Stimulated activated naive CD8-positive, alpha-beta T cell treated with anti-CD3 and anti-CD28 coated beads, Interleukin-15, amount 100 ng/mL, for 72 hours (primary cell): ENCODE results near the gene TNFRSF19.

Experiments used
- ATAC-seq: fragments of 150-1000 bp; cut with Tn5 transposase; 2 replicates; pipeline ENCODE4 v1.10.0; 2021; ENCODE audit warnings: mild to moderate bottlenecking, moderate library complexity
- DNase-seq, 2 donors: peaks; one replicate each; pipeline ENCODE4 v3.0.0; 2021 to 2022
- H3K27ac Mint-ChIP-seq, 2 donors: one replicate each; pipeline ENCODE4 v1.8.0; 2022; ENCODE audit warnings: mild to moderate bottlenecking in 2 of 2, mixed read lengths in 2 of 2, moderate library complexity in 2 of 2
- H3K27me3 Mint-ChIP-seq: one replicate; pipeline ENCODE4 v1.8.0; 2022; ENCODE audit warnings: mixed read lengths
- H3K4me1 Mint-ChIP-seq: one replicate; pipeline ENCODE4 v1.8.0; 2022; ENCODE audit warnings: mild to moderate bottlenecking, mixed read lengths
- H3K4me3 Mint-ChIP-seq, 2 donors: one replicate each; pipeline ENCODE4 v1.8.0; 2022; ENCODE audit warnings: mild to moderate bottlenecking in 2 of 2, mixed read lengths in 2 of 2, moderate library complexity in 1 of 2
- H3K9me3 Mint-ChIP-seq, 2 donors: one replicate each; pipeline ENCODE4 v1.8.0; 2022; ENCODE audit warnings: mixed read lengths in 2 of 2

The TNFRSF19 gene

DNA sequence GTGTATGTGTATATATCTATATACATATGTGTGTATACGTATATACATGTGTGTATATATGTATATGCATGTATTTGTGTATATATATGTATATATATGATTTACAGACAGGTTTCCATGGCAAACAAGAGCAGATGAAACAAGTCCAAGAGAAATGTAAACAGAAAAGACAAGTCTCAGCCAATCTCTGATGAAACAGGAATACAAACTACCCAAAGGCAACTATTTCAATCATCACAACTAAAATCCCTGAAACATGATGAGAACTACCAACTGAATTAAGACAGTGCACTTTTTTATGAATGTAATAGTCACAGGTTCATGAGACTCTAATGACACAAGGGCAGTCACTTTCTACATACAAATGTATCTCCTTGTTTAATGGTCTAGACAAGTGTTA is 140.2 kb downstream of the TNFRSF19 start:
- no peak overlapping the region for H3K4me3 Mint-ChIP-seq
- no peak for DNase-seq
- peaks cover 16% of the 10 kb centered on the region for H3K27me3 Mint-ChIP-seq
- no peaks in the 10 kb centered on the region for H3K4me1 Mint-ChIP-seq
- ATAC-seq: no peak
- H3K9me3 Mint-ChIP-seq: peaks cover 8 to 11% of the 10 kb centered on the region in 2 donors
- H3K27ac Mint-ChIP-seq: no peak overlapping the region

- Mint-ChIP-seq H3K4me3 (no peak overlapping the region), H3K27me3 (peaks cover 16% of the 10 kb centered on the region), H3K9me3 (peaks cover 8 to 11% of the 10 kb centered on the region in 2 donors), H3K27ac (no peak overlapping the region), H3K4me1 (peaks cover 2% of the 10 kb centered on the region)
- DNase-seq (no peak), ATAC-seq (no peak)
Observed at GRCh38 chr13:23711355-23711754, 141.1 kb downstream of the TNFRSF19 start.

GRCh38 chr13:23714672-23715071 is 144.5 kb downstream of the TNFRSF19 start:
- Mint-ChIP-seq H3K4me3 (no peak overlapping the region), H3K27me3 (peaks cover 16% of the 10 kb centered on the region)

DNA sequence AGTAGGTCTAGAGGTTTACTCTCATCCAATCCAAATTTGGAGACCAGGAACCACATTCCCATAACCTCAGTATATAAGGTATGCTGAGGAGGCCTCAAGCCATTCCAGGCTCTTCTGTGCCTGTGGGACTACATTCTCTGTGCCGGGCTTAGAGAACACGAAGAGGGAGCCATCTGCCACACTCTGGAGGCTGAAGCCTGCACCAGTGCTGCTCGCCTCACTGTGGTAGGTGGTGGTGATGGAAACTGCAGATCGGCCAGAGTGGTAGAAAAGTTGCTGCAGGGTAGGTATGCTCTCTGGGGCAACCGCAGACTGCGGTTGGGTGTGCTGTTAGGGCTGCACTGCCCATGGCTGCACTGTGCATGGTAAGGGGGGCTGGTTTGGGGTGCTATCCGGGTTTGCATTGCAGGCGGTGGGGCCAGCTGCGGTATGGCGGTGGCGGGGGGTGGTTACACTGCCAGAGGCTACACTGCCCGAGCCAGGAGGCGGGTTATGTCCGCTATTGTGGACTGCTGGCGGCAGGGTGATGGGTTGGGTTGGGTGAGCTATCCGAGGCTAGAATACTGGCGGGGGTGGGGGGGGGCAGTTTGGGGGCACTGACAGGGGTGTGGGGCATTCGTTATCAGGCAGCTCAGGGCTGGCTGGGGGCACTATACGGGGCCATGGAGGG is 145.0 kb downstream of the TNFRSF19 start:
- H3K4me1 Mint-ChIP-seq: peaks cover 15% of the 10 kb centered on the region
- no peak overlapping the region for H3K4me3 Mint-ChIP-seq
- peaks cover 8 to 11% of the 10 kb centered on the region in 2 donors for H3K9me3 Mint-ChIP-seq
- no peak for DNase-seq
- H3K27ac Mint-ChIP-seq: no peak overlapping the region
- H3K27me3 Mint-ChIP-seq: peaks cover 16% of the 10 kb centered on the region
- peak; percentile 26 for ATAC-seq

More at GRCh38 chr13:23714672-23715071, 144.5 kb downstream of the TNFRSF19 start:
- Mint-ChIP-seq H3K9me3 (peaks cover 8 to 11% of the 10 kb centered on the region in 2 donors), H3K4me1 (peaks cover 15% of the 10 kb centered on the region), H3K27ac (no peak overlapping the region)
- no peak for DNase-seq
- ATAC-seq: no peak

DNA sequence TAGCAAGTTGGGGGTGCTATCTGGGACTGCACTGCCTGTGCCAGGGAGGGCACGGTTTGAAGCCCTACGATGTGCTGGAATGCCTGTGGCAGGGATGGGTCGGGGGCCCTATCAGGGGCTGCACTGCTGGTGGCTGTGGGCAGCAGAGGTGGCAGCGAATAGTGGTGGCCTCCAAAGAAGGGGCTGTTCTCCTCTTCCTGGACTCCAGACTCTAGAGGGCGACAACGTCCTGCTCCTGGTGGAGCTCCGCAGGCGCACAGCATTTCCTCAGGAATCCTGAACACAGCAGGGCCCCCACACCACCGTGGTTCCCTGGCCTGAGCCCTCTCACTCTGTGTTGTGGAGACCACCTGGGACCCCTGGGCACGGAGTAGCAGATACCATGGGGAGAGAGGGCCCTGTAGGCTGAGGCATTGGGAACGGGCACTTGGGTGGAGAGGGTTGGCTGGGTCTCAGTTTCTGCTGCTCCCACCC is 145.6 kb downstream of the TNFRSF19 start:
- ATAC-seq (peak; percentile 35), DNase-seq (no peak)
- Mint-ChIP-seq H3K27me3 (peaks cover 16% of the 10 kb centered on the region), H3K9me3 (peaks cover 8 to 11% of the 10 kb centered on the region in 2 donors), H3K4me1 (peaks cover 15% of the 10 kb centered on the region), H3K4me3 (no peak overlapping the region), H3K27ac (no peak overlapping the region)

- Mint-ChIP-seq H3K4me1 (peaks cover 15% of the 10 kb centered on the region), H3K27me3 (peaks cover 16% of the 10 kb centered on the region), H3K9me3 (peaks cover 8 to 11% of the 10 kb centered on the region in 2 donors), H3K4me3 (no peak overlapping the region), H3K27ac (peak overlapping the region in 1 of 2 donors; percentile 75)
- no peak for DNase-seq
- no peak for ATAC-seq
Observed at GRCh38 chr13:23716401-23716800, 146.2 kb downstream of the TNFRSF19 start.

GRCh38 chr13:23718996-23719395 is 148.8 kb downstream of the TNFRSF19 start:
- peaks cover 10% of the 10 kb centered on the region for H3K27me3 Mint-ChIP-seq

GRCh38 chr13:23722726-23723453 is 152.7 kb downstream of the TNFRSF19 start:
- no peak overlapping the region for H3K4me3 Mint-ChIP-seq

More at GRCh38 chr13:23718996-23719395, 148.8 kb downstream of the TNFRSF19 start:
- peaks cover 15% of the 10 kb centered on the region for H3K4me1 Mint-ChIP-seq
- peaks cover 0 to 9% of the 10 kb centered on the region in 2 donors for H3K9me3 Mint-ChIP-seq
- no peak overlapping the region for H3K4me3 Mint-ChIP-seq
- no peak for ATAC-seq
- DNase-seq: no peak
- no peak overlapping the region for H3K27ac Mint-ChIP-seq

GRCh38 chr13:23723471-23723870 is 153.3 kb downstream of the TNFRSF19 start:
- Mint-ChIP-seq H3K4me1 (peaks cover 10% of the 10 kb centered on the region), H3K27ac (no peak overlapping the region), H3K4me3 (no peak overlapping the region), H3K9me3 (no peaks in the 10 kb centered on the region), H3K27me3 (no peaks in the 10 kb centered on the region)
- ATAC-seq: no peak
- DNase-seq: no peak

More at GRCh38 chr13:23722726-23723453, 152.7 kb downstream of the TNFRSF19 start:
- no peaks in the 10 kb centered on the region for H3K9me3 Mint-ChIP-seq
- DNase-seq (no peak), ATAC-seq (no peak)
- H3K4me1 Mint-ChIP-seq: peaks cover 10% of the 10 kb centered on the region
- no peaks in the 10 kb centered on the region for H3K27me3 Mint-ChIP-seq
- no peak overlapping the region for H3K27ac Mint-ChIP-seq

- no peaks in the 10 kb centered on the region for H3K9me3 Mint-ChIP-seq
- H3K27ac Mint-ChIP-seq: no peak overlapping the region
- no peaks in the 10 kb centered on the region for H3K27me3 Mint-ChIP-seq
- peaks cover 1% of the 10 kb centered on the region for H3K4me1 Mint-ChIP-seq
- no peak overlapping the region for H3K4me3 Mint-ChIP-seq
- no peak for ATAC-seq
- no peak for DNase-seq
Observed at GRCh38 chr13:23724196-23724970, 154.2 kb downstream of the TNFRSF19 start.
